HG02943 (cell line): ENCODE measurements around the gene COL20A1.
"Not testable (repeated sequence)": the region's sequence is repeated elsewhere in the genome, so short reads cannot be mapped to it uniquely, and the experiment has no call there.

Experiments used
- ATAC-seq: cut with Tn5 transposase; IDR thresholded peaks from one replicate; pipeline ENCODE4 v1.9.1; 2021; ENCODE audit warnings: mild to moderate bottlenecking, low read depth, moderate library complexity; ENCODE audit not compliant: unreplicated experiment

The COL20A1 gene

DNA sequence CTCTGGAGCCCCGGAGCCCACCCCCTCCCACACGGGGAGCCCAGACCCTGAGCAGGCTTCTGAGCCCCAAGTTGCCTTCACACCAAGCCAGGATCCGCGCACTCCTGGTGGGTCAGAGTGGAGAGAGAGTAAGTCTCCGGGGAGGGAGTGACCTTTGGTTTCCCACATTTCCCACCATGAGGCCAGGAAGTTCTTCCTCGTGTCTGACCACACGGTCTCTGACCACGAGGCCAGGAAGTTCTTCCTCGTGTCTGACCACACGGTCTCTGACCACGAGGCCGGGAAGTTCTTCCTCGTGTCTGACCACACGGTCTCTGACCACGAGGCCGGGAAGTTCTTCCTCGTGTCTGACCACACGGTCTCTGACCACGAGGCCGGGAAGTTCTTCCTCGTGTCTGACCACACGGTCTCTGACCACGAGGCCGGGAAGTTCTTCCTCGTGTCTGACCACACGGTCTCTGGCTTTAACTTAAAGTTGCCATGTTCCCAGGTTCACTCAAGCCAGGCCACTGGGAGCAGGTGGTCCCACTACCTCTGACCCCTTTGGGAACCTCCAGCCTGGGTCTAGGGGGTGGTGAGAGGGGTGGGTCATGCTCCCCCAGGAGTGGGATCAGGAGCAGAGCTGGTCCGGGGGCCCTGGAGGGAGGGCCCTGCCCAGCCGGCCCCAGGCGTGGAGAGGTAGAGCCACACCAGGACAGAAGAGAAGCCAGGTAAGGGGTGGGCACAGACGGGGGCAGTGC is 13.1 kb downstream of the COL20A1 start:
- ATAC-seq: not testable (repeated sequence)

DNA sequence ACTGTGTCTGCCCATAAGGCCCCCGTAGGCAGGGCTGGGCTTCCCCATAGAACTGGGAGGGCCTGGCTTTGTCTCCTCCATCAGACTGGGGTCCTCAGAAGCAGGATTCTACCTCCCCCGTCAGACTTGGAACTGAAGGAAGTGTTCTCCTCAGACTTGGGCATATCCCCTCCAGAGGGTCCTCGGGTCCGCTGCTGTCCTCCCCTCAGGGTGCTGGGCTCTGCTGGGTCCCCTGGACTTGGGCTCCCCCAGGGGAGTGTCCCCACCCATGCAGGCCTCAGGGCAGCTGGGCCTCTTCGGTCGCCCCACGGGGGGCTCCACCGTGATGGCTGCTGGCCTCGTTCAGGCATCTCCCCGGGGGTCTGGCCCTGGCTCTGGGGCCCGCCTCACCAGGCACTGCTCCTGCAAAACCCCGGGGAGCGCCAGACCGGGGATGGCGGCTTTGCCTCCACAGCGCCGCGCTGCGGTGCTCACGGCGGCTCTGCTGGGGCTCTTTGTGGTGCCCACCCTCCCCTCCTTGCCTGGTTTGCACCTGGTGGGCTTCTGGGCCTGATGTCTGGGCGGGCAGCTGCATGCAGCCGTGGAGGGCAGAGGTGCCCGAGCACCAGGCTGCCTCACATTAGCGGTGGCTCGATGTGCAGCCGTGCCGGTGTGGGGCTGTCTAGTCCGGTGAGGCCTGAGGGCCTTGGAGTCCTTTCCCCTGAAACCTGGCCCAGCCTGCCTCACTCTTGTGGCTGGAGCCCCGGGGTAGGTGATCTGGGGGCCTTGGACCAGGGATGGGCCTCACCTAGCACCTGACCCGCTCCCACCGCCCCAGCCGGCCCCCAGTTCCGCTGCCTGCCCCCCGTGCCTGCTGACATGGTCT is 13.9 kb downstream of the COL20A1 start:
- no peak for ATAC-seq

DNA sequence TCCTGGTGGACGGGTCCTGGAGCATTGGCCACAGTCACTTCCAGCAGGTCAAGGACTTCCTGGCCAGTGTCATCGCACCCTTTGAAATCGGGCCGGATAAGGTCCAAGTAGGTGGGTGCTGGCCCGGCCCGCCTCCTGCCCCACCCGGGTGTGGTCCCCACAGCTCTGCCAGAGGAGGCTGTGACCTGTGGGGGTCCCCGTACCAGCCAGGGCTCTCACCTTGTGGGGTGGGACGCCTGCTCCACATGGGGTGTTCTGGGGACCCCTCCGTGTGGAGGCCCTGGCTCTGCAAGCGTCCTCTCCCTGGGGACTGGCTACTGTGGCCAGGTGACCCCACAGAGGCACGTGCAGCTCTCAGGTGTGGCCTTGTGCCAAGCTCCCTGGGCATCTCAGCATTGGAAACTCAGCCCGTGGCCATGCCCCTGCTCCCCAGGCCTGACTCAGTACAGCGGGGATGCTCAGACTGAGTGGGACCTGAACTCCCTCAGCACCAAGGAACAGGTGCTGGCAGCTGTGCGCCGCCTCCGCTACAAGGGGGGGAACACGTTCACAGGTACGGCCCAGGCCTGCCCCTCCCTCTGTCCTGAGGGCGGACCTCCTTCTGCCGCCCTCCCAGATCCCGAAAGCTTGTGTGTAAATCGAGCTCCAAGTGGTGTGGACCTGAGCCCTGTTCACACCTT is 14.7 kb downstream of the COL20A1 start:
- ATAC-seq: no peak

DNA sequence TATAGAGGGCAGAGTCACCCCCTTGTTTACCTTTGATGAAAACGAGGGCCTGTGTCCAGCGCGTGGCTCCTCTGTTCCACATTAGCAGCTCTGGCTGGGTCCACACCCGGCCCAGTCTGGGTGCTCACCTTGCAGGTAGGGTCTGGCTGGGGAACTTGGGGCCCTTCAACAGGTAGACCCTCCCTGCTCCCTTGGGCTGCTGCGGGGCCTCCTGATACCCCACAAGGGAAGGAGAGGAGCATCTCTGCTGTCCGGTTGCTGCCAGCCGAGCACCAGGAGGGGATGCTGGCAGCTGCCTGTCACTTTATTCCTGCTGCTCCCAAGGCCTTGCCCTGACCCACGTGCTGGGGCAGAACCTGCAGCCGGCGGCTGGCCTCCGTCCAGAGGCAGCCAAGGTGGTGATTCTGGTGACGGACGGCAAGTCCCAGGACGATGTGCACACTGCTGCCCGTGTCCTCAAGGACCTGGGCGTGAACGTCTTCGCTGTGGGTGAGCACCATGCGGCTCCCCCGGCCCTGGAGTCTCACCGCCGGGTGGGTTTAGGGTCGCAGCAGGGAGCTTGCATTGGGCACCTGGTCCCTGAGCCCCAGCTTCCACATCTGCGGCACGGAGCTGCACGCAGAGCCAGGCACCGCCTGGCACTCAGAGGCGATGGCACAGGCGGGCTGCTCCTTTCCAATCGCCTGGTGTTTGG is 15.4 kb downstream of the COL20A1 start:
- ATAC-seq: no peak

DNA sequence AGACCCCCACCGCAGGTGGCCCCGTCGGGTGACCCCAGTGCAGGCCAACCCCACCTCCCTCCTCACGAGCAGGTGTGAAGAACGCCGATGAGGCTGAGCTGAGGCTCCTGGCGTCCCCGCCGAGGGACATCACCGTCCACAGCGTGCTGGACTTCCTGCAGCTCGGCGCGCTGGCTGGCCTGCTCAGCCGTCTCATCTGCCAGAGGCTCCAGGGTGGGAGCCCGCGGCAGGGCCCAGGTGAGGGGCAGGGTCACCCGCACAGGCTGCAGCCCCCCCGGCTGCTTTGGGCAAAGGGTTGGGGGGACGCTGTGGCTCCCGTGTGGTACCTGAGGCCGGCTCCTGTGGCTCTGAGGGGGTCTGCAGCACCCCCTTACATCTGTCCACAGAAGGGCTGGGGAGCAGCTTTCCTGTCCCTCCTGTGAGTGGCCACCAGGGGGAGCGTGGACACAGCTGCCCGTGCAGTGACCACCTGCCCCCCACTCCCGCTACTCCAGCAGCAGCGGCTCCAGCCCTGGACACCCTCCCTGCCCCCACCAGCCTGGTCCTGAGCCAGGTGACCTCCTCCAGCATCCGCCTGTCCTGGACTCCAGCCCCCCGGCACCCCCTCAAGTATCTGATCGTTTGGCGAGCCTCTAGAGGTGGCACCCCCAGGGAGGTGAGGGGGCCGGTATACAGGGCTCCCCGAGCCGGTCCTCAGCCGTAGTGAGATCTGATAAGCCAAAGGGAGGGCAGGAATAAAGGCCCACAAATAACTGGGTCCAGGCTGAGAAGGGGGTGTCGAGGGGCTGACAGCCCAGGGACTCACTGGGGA is 16.5 kb downstream of the COL20A1 start:
- ATAC-seq: no peak

DNA sequence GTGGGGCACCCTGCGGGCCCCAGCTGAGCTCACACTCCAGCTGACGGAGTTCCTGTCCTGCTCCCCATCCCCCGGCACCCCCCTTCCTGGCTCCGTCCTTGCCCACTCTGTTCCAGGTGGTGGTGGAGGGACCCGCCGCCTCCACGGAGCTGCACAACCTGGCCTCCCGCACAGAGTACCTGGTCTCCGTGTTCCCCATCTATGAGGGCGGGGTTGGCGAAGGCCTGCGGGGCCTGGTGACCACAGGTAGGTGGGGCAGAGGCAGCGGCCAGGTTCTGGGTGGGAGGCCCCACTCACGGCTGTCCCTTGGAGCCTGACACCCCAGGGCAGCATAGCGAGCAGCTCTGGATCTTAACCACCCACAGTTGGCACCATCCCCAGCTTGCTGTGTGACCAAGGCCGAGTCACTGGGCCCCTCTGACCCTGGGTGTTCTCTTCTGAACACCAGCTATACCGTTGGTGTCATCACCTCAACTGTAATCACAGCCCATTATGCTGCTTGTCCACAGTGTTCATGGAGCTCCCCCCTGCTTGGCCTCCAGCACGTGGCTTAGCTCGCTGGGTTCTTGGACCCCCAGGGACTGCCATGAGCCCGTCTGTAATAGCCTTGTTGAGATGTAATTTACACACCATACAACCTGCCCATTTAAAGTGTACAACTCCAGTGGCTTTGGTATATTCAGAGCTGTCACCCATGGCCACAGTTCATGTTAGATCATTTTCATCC is 17.4 kb downstream of the COL20A1 start:
- no peak for ATAC-seq

DNA sequence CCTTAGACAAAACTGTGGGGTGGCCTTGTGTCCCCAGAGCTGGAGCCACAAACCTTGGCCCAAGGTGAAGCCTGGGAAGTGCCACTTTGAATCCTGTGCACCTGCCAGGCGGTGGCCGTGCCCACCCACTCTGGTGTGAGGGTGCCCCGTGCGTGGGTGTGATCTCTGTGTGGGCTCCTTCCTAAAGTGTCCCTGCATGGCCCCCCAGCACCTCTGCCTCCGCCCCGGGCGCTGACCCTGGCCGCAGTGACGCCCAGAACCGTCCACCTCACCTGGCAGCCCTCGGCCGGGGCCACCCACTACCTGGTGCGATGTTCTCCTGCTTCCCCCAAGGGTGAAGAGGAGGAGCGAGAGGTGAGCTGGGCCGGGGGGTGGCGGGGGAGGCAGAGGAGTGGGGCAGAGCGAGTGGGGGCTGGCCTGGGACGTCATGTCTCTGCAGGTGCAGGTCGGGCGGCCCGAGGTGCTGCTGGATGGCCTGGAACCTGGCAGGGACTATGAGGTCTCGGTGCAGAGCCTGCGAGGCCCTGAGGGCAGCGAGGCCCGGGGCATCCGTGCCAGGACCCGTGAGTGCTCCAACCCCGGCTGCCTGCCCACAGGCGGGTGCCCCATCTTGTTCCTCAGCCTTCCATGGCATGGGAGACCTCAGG is 18.3 kb downstream of the COL20A1 start:
- ATAC-seq: no peak

DNA sequence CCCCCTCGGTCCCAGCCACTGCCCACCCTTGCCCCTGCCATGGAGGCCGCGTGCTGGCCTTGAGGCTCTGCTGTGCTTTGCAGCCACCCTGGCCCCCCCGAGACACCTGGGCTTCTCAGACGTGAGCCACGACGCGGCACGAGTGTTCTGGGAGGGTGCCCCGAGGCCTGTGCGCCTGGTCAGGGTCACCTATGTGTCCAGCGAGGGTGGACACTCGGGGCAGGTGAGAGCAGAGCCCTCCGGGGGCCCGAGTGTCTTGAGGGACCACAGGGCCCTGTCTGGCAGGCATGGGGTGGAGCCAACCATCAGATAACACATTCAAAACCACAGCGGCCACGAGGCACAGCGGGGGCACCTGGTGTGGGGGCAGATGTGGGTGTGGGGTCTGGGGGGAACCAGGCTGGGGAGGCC is 18.9 kb downstream of the COL20A1 start:
- ATAC-seq: no peak

DNA sequence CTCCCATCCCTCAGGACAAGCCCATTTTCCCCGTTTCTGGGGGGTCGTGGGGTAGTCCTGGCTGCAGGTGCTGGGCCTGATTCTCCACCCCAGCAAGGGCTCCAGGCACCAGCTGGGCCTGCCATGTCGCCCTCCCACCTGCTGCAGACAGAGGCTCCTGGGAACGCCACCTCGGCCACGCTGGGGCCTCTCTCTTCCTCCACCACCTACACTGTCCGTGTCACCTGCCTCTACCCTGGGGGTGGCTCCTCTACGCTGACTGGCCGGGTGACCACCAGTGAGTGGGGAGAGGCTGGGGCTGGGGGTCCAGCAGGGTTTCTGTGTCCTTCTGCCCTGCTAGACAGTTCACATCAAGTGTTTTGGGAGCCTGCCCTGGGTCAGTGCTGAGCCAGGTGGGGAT is 19.3 kb downstream of the COL20A1 start:
- ATAC-seq: no peak

DNA sequence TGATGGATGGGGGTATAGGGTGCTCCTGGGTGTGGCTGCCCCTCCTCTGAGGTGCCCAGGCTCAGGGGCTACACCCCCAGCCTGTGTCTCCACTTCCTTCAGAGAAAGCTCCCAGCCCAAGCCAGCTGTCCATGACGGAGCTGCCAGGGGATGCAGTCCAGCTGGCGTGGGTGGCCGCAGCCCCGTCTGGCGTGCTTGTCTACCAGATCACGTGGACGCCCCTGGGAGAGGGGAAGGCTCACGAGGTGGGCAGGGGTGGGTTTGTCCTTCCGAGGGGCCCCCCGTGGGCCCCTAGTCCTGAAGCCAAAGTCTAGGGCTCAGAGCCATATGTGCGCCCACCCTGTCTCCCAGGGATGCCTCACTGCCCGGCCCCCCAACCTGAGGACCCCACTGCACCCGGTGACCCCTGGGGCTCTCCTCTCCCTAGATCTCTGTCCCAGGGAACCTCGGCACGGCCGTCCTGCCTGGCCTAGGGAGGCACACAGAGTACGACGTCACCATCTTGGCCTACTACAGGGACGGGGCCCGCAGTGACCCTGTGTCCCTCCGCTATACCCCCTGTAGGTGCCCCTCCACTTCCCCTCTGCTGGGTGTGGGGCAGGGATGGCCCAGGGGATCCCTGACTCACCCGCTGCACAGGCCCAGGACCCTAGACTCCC is 19.8 kb downstream of the COL20A1 start:
- no peak for ATAC-seq

DNA sequence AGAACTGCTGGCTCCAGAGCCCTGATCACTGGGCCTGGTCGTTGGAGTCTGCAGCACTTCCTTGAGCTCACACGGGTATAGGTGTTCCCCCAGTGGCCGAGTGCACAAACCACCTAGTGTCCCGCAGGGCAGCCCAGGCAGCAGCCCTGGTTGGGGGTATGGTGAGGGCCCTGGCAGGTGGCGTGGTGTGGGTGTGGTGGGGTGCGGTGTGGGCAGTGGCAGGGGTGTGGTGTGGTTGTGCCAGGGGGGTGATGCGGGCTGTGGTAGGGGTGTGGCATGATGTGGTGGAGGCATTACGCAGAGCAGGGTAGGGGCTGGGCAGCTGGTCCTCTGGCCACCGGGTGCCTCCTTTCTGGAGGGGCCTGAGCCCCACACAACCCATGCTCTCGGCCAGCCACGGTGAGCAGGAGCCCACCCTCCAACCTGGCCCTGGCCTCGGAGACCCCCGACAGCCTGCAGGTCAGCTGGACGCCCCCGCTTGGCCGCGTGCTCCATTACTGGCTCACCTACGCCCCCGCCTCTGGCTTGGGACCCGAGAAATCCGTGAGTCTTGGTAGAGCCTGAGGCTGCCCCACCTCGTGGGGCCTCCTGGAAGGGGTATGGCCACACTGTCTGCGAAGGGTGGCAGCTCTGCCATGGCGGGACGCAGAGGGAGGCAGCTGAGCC is 20.5 kb downstream of the COL20A1 start:
- no peak for ATAC-seq

DNA sequence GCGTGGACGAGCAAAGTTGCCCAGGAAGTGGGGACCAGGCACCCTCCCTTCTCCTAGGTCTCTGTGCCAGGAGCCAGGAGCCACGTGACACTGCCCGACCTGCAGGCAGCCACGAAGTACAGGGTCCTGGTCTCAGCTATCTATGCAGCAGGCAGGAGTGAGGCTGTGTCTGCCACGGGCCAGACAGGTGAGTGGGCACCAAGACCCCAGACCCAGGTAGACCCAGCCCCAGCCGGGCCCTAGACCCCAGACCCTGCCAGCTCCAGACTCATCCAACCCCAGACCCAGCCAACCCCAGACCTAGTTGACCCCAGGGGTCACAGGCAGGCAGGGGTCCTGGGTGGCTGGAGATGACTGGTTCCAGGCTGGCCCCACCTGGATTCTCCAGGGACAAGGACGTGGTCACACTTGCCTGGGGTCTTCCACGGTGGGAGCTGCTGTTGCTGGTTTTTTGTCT is 21.1 kb downstream of the COL20A1 start:
- ATAC-seq: no peak

DNA sequence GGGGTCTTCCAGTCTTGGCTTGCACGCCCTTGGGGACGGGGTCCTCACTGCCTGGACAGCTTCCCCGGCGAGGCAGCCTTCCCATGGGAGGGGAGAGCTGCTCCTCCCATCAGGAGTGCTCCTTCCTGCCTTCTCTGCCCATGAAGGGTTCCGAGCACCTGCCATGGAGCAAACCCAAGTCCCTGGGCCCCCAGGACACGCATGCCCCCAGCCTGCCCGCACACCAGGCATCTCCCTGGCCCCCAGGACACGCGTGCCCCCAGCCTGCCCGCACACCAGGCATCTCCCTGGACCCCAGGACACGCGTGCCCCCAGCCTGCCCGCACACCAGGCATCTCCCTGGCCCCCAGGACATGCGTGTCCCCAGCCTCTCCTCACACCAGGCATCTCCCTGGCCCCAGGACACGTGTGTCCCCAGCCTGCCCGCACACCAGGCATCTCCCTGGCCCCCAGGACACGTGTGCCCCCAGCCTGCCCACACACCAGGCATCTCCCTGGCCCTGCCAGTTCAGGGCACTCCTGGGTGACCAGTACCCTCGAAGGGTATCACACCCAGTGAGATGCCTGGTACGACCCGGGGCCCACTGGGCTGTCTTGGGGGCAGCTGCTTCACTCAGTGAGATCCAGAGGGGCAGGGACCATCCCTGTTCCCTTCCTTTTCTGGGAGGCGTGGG is 21.7 kb downstream of the COL20A1 start:
- no peak for ATAC-seq

DNA sequence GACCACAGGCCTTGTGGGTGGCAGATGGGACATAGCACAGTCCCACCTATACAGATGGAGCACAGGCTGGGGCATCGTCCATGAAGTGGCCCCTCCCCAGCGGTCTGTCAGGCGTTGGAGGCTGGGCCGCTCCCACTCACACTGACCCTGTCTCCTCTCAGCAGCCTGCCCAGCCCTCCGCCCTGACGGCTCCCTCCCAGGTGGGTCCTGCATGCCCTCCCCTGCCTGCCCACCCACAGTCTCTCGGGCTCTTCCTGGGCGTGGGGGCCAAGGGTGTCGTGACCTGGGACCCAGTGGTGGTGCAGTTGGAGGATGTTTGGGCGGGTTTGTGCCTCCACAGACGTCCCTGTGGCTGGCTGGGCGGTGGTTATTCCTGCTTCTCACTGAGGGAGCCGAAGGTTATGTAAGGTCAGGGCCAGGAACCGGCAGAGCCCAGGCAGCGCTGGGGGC is 22.3 kb downstream of the COL20A1 start:
- ATAC-seq: no peak

DNA sequence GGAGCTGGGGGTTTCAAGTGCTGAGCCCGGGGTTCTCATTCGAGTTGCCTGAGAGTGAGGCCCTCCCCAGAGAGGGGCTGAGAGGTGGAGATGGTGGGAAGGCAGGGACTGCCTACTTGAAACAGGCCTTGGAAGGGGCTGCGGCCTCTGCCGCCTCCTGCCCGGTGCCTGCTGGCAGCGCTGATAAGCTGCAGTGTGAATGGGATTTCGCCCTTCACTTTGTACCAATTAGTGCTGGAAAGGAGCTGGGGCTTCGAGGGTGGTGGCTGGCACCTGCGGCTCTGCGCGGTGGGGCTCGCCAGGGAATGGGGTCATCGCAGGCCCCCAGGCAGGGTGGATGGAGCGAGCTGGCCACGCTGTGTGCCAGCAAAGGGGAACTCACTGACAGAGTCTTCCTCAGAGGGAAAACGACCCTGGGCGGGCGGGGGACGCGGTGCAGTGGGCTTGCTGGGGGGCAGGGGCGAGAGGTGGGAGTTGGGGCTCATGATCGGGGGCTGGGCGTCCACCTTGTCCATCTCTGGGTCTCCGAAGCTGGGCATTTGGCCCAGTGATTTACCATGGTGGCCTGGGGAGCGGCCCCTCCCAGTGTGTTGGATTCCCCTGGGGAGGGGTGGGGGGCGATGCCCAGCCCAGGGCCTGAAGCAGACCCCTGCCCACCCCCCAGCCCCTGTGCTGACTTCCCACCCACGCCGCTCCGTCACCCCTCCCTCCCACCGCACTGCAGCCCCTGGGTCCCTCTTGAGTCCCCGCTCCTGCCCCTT is 22.9 kb downstream of the COL20A1 start:
- no peak for ATAC-seq

DNA sequence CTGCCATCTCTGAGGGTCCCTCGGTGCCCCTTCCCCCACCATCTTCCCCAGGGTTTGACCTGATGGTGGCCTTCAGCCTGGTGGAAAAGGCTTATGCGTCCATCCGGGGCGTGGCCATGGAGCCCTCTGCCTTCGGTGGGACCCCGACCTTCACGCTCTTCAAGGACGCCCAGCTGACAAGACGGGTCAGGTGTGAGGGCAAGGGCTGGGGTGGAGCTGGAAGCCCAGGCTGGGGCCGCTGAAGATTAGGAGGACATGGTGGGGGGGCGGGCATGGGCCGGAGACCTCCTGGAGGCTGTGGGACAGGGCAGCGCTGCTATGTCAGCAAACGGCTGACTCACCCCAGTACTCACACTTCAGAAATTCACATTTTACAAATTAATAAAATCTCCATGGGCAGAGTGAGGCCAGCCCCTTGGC is 23.5 kb downstream of the COL20A1 start:
- no peak for ATAC-seq
